HCT116 (cell line): ENCODE results near the gene SYCE1L.

Source experiments
- CEBPB ChIP-seq: IDR thresholded peaks from 2 replicates; pipeline ENCODE4 v1.6.1; 2012; ENCODE audit warnings: low read depth
- MAX ChIP-seq: IDR thresholded peaks from 2 replicates; pipeline ENCODE4 v1.6.1; 2012
- POLR2A ChIP-seq: IDR thresholded peaks from 2 replicates; pipeline ENCODE4 v1.7.0; 2011; ENCODE audit warnings: borderline replicate concordance; ENCODE audit not compliant: insufficient read depth, insufficient read length; ENCODE audit errors: extremely low read depth
- POLR2AphosphoS5 ChIP-seq: IDR thresholded peaks from 2 replicates; pipeline ENCODE4 v1.6.1; 2011; ENCODE audit warnings: mild to moderate bottlenecking, low read depth, low read length, moderate library complexity
- SP1 ChIP-seq: IDR thresholded peaks from 2 replicates; pipeline ENCODE4 v1.6.1; 2012; ENCODE audit warnings: low read depth
- SRF ChIP-seq: IDR thresholded peaks from 2 replicates; pipeline ENCODE4 v1.6.1; 2012; ENCODE audit warnings: low read depth
- YY1 ChIP-seq: IDR thresholded peaks from 2 replicates; pipeline ENCODE4 v1.6.1; 2011; ENCODE audit warnings: low read length, low read depth, moderate library complexity, mild to moderate bottlenecking; ENCODE audit not compliant: insufficient replicate concordance; ENCODE audit errors: extremely low read depth
- TF ChIP-seq, protein P1 (sequence below), 3 experiments: fragments of 200-600 bp in 1 of 3; sonication (generic) in 1 of 3; IDR thresholded peaks in 2 of 3; conservative IDR thresholded peaks in 1 of 3; 2 replicates each; pipeline ENCODE4 v1.5.1; 2012 to 2017; ENCODE audit warnings: low read depth in 2 of 3, low read length in 2 of 3, antibody characterized with exemption in 1 of 3, borderline replicate concordance in 1 of 3, control low read depth in 1 of 3, mild to moderate bottlenecking in 1 of 3, mixed read lengths in 1 of 3, mixed run types in 1 of 3, moderate library complexity in 1 of 3; ENCODE audit not compliant: insufficient read depth in 1 of 3

DNA sequence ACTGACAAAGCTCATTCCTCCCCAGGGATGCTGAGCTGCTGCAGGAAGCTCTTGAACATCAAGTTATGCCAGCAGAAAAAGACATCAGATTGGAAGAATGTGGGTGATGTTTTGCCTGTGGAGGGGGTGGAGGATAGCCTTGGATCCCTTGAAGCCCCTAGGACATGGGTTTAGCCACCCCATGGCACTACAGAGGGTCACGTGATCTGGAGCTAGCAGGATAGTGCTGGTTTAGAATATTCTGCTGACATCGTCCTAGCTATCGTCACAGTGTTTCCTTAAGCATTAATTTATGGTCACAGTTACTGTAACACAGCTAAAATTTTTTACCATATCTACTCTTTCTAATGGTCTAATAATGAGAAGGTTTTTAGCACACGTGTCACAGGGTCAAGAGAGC, 28.4 kb upstream of the SYCE1L start:
- TF ChIP-seq, protein P1, sequence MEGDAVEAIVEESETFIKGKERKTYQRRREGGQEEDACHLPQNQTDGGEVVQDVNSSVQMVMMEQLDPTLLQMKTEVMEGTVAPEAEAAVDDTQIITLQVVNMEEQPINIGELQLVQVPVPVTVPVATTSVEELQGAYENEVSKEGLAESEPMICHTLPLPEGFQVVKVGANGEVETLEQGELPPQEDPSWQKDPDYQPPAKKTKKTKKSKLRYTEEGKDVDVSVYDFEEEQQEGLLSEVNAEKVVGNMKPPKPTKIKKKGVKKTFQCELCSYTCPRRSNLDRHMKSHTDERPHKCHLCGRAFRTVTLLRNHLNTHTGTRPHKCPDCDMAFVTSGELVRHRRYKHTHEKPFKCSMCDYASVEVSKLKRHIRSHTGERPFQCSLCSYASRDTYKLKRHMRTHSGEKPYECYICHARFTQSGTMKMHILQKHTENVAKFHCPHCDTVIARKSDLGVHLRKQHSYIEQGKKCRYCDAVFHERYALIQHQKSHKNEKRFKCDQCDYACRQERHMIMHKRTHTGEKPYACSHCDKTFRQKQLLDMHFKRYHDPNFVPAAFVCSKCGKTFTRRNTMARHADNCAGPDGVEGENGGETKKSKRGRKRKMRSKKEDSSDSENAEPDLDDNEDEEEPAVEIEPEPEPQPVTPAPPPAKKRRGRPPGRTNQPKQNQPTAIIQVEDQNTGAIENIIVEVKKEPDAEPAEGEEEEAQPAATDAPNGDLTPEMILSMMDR (IDR thresholded peaks at IDR 0.05 in 2 of 3, conservative IDR thresholded peaks at IDR 0.05 in 1 of 3; ENCODE audit: borderline replicate concordance in 1 of 3, insufficient read depth in 1 of 3, low read depth in 2 of 3, low read length in 2 of 3): no peak
- TF ChIP-seq MAX: no peak
- no peak for TF ChIP-seq POLR2A
- no peak for TF ChIP-seq SP1
- TF ChIP-seq CEBPB: no peak
- no peak for TF ChIP-seq YY1
- TF ChIP-seq SRF: no peak
- no peak for TF ChIP-seq POLR2AphosphoS5
